GM06990 (cell line): Measurements from ENCODE around the gene CDH4.

Source experiments
- DNase-seq: peaks from one replicate; pipeline ENCODE4 v3.0.0-alpha.2; 2011; ENCODE audit not compliant: insufficient read length; ENCODE audit errors: extremely low read depth
- H3K27me3 ChIP-seq: replicated peaks from 2 replicates; pipeline ENCODE4 v1.6.0; 2011; ENCODE audit warnings: low read length; ENCODE audit not compliant: control insufficient read depth, insufficient read depth
- H3K36me3 ChIP-seq: 2 replicates; pipeline ENCODE4 v1.5.1; 2011; ENCODE audit warnings: low read length; ENCODE audit not compliant: control insufficient read depth, insufficient read depth
- H3K4me3 ChIP-seq: replicated peaks from 2 replicates; pipeline ENCODE4 v1.5.1; 2011; ENCODE audit warnings: low read depth, mild to moderate bottlenecking, control low read depth, low read length
- TF ChIP-seq, protein P1 (sequence below): IDR thresholded peaks from 2 replicates; pipeline ENCODE4 v1.5.1; 2011; ENCODE audit warnings: low read length, control low read depth, mild to moderate bottlenecking, inconsistent platforms; ENCODE audit not compliant: insufficient read depth, poor library complexity, severe bottlenecking

Gene CDH4

DNA sequence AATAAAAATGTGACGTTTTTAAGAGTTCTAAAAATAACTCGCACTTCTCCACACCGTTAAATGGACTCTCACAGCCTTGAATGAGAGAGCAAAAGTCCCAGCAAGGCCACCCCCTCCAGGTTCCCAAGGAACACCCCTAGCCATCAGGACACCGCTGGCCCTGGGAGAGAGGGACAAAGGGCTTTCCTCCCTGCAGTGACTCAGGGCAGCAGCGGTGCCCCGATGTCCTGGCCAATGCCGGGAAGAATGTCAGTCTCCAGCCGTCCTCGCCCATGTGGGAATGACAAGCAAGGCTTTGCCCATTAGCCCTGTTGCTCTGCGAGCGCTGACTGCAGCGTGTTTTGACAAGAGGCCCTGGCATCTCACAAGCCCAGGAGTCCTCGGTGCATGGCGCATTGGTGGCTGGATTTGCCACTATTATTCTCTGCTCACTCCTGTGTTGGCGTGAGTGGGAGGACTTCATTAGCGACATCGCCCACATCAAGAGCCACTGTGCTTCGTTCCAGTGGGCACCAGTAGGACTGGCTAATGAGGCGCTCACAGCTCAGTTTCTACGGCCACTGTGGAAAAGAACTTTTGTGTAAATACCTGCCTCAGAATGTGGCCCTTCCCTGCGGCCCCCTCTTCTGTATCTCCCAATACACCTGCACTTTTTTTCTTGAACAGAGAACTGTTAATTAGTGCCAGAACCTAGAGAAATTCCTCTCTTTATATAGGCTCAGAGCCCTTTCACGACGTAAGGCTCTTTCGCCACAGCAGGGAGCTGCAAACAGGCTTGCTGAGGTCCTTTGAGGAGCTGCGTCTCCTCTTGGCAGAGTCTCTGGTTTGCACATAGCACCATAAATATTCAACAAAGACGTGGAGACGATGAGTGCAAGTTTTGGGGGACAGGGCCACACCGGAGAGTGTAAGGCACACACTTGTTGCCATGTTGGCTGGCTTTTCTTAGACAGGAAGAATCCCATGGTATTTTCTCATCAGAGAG, 477.0 kb downstream of the CDH4 start:
- H3K4me3 ChIP-seq = no peak overlapping the region

DNA sequence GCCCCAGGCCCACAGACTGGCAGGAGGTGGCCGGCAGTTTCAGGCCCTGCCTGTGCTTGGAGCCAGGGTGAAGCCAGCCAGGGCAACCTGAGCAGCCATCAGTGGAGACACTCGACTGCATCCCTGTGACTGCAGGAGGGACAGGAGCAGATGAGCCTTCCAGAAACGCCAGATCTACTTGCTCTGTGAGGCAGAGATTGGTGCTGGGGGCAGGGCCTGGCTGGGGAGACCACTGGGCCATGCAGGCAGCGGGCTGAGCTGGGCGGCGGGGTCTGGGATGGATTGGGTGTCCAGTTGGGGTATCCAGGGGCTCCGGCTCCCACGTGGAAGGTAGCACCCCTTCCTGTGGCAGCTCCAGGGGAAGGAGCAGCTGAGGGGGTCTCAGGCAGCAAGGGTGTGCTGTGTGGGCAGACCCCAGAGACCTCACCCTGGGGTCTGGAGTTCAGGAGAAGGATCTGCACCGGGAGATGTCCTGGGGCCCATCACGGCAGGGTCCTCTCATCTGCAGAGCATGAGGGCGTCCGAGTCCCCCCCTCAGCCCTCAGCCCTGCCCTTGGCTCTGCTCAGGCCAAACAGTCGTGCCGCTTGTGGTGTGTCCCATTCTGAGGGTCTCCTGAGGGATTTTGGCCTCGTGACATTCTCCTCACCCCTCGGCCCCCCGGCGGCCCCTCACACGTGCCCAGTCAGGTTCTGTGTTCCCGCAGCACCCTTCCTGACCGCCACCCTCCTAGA, 478.7 kb downstream of the CDH4 start:
- no peak for DNase-seq
- Histone ChIP-seq H3K27me3 (no peaks in the 10 kb centered on the region), H3K4me3 (no peak overlapping the region), H3K36me3 (no peaks in the 10 kb centered on the region)
- TF ChIP-seq, protein P1, sequence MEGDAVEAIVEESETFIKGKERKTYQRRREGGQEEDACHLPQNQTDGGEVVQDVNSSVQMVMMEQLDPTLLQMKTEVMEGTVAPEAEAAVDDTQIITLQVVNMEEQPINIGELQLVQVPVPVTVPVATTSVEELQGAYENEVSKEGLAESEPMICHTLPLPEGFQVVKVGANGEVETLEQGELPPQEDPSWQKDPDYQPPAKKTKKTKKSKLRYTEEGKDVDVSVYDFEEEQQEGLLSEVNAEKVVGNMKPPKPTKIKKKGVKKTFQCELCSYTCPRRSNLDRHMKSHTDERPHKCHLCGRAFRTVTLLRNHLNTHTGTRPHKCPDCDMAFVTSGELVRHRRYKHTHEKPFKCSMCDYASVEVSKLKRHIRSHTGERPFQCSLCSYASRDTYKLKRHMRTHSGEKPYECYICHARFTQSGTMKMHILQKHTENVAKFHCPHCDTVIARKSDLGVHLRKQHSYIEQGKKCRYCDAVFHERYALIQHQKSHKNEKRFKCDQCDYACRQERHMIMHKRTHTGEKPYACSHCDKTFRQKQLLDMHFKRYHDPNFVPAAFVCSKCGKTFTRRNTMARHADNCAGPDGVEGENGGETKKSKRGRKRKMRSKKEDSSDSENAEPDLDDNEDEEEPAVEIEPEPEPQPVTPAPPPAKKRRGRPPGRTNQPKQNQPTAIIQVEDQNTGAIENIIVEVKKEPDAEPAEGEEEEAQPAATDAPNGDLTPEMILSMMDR = no peak

More for the DNA sequence above, 477.0 kb downstream of the CDH4 start:
- TF ChIP-seq, protein P1 = no peak
- no peak for DNase-seq
- Histone ChIP-seq H3K27me3 (no peaks in the 10 kb centered on the region), H3K36me3 (no peaks in the 10 kb centered on the region)

DNA sequence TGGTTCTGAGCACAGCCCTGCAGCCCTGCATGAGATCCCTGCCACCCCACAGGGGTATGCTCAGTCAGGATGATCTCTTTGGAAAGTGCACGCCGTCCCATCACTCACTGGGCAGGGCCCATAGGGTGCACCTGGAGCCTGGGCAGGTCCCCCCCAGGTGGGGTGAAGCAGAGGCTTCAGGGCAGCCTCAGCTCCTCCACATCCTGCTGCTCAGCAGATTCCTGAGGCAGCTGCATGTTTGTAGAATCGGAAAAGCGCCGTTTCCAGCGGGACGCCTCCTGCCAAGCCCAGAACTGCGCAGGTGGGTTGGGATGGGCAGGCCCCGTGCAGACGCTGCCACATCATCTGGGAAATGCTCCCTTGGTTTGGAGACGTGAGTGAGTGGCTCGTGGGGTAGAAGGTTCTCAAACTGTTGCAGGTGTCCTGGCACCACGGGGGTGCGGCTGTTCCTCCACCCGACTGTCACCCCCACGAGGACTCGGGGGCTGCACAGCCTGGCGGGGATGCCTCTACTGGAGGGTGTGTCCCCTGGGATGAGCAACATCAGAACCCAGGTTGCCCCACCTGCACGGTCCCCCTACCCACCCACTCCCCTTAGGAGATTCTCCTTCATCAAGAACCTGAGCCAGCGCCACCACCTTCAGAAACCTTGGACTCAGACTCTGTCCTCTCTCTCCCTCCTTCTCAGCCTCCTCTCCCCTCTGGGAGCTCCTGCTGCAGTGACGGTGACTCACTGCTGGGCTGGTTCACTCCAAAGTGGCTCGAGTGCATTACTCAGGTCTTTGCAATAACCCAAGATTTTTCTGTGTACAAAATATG, 479.5 kb downstream of the CDH4 start:
- DNase-seq = no peak
- H3K4me3 ChIP-seq = no peak overlapping the region
- no peaks in the 10 kb centered on the region for H3K36me3 ChIP-seq
- TF ChIP-seq, protein P1 = no peak
- no peaks in the 10 kb centered on the region for H3K27me3 ChIP-seq

DNA sequence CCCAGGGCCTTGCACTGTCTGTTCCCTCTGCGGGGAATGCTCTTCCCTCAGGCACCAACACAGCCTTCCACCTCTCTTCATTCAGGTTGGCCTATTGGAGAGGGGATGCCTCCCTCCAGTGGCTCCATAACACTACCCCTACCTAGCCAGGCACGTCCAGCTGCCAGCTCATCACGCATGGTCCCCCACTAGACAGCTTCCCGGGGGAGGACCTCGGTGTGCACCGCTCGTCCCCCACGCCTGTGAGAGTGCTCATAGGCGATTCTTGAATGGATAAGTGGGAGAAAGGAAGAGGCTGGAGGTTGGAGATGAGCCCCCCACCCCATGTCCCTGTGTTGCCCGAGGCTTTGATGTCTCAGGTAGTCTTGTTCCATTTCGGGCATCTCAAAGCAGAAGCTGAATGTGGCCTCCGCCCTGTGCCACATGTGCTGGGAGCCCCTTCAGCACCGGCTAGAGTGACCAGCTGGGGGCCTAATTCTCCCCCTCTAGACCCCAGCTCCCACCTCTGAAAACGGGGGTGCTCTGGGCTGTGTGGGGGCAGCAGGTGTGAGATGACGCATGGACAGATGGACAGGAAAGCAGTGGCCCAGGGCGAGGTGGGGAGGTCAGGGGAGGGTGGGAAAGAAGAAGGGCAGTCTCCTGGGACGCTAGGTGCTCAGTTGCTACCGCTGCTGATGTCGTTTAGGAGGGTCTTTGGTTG, 480.6 kb downstream of the CDH4 start:
- Histone ChIP-seq H3K36me3 (no peaks in the 10 kb centered on the region), H3K4me3 (no peak overlapping the region), H3K27me3 (no peaks in the 10 kb centered on the region)
- no peak for DNase-seq
- TF ChIP-seq, protein P1 = no peak

DNA sequence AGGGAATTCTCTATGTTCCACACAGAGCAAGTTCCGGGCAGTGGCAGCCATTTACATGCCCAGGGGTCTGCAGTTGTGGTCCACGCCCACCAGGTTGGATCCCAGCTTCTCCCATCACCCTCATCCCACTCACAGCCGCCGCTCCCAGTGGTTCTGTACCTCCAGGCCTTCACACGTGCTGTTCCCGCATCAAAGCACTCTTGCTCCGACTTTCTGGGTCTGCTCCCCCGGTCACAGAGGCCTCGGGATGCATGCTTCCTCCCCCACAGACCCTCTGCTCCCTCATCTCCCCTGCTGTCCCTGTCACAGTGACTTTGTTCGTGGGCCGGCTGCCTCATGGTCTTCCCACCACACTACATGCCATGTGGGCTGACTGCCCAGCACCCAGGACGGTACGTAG, 481.2 kb downstream of the CDH4 start:
- H3K27me3 ChIP-seq = no peaks in the 10 kb centered on the region
- no peak for DNase-seq
- no peak overlapping the region for H3K4me3 ChIP-seq
- H3K36me3 ChIP-seq = no peaks in the 10 kb centered on the region
- TF ChIP-seq, protein P1 = no peak
